MM.1S (cell line): ENCODE measurements around the gene MED27.

Experiments
- DNase-seq: peaks from one replicate; pipeline ENCODE4 v3.0.0-alpha.2; 2015
- H2AFZ ChIP-seq: fragments of 300-600 bp; sonication (generic); 2 replicates; pipeline ENCODE4 v1.6.0; 2016; ENCODE audit warnings: antibody characterized with exemption, low read length
- H3F3A ChIP-seq: fragments of 300-600 bp; sonication (generic); 2 replicates; pipeline ENCODE4 v1.6.1; 2016; ENCODE audit warnings: mild to moderate bottlenecking, antibody characterized with exemption, low read length, moderate library complexity, mixed read lengths; ENCODE audit not compliant: insufficient read depth
- H3K27ac ChIP-seq: fragments of 300-600 bp; sonication (generic); 2 replicates; pipeline ENCODE4 v1.5.1; 2016; ENCODE audit warnings: mild to moderate bottlenecking, low read length
- H3K27me3 ChIP-seq: fragments of 300-600 bp; sonication (generic); replicated peaks from 2 replicates; pipeline ENCODE4 v1.6.0; 2016; ENCODE audit warnings: low read length; ENCODE audit not compliant: insufficient read depth
- H3K36me3 ChIP-seq: fragments of 300-600 bp; sonication (generic); replicated peaks from 2 replicates; pipeline ENCODE4 v1.6.1; 2016; ENCODE audit warnings: mild to moderate bottlenecking, low read length, mixed read lengths; ENCODE audit not compliant: insufficient read depth
- H3K4me1 ChIP-seq: fragments of 300-600 bp; sonication (generic); 2 replicates; pipeline ENCODE4 v1.6.1; 2016; ENCODE audit warnings: low read length, mixed read lengths
- H3K4me2 ChIP-seq: fragments of 300-600 bp; sonication (generic); 2 replicates; pipeline ENCODE4 v1.6.0; 2016; ENCODE audit warnings: low read depth, low read length
- H3K4me3 ChIP-seq: fragments of 300-600 bp; sonication (generic); 2 replicates; pipeline ENCODE4 v1.5.1; 2016; ENCODE audit warnings: low read length, mixed read lengths
- H3K79me2 ChIP-seq: fragments of 300-600 bp; sonication (generic); 2 replicates; pipeline ENCODE4 v1.6.1; 2016; ENCODE audit warnings: mixed run types, low read length, mixed read lengths
- H3K9ac ChIP-seq: fragments of 300-600 bp; sonication (generic); 2 replicates; pipeline ENCODE4 v1.6.1; 2016; ENCODE audit warnings: low read length, mixed read lengths
- H3K9me2 ChIP-seq: fragments of 300-600 bp; sonication (generic); replicated peaks from 2 replicates; pipeline ENCODE4 v1.6.1; 2016; ENCODE audit warnings: mild to moderate bottlenecking, low read length, mixed read lengths; ENCODE audit not compliant: insufficient read depth
- H3K9me3 ChIP-seq: fragments of 300-600 bp; sonication (generic); replicated peaks from 2 replicates; pipeline ENCODE4 v1.6.1; 2016; ENCODE audit warnings: mild to moderate bottlenecking, low read length, mixed read lengths; ENCODE audit not compliant: insufficient read depth
- H4K20me1 ChIP-seq: fragments of 300-600 bp; sonication (generic); 2 replicates; pipeline ENCODE4 v1.6.1; 2016; ENCODE audit warnings: mild to moderate bottlenecking, low read length, moderate library complexity, mixed read lengths; ENCODE audit not compliant: insufficient read depth
- EZH2 ChIP-seq: fragments of 300-600 bp; sonication (generic); optimal IDR thresholded peaks from 2 replicates; pipeline ENCODE3; 2017; ENCODE audit warnings: low read depth, mild to moderate bottlenecking, antibody characterized with exemption, low read length, mixed read lengths
- EZH2phosphoT487 ChIP-seq: fragments of 300-600 bp; sonication (generic); IDR thresholded peaks from 2 replicates; pipeline ENCODE4 v1.6.1; 2018; ENCODE audit warnings: antibody characterized with exemption, low read length
- TF ChIP-seq, protein P1 (sequence below): fragments of 300-600 bp; sonication (generic); IDR thresholded peaks from 2 replicates; pipeline ENCODE4 v1.5.1; 2016; ENCODE audit warnings: antibody characterized with exemption, low read length, mixed read lengths

MED27 gene

GRCh38 chr9:131870156-131870555 lies 209.5 kb downstream of the MED27 start:
- H3K36me3 ChIP-seq, result no peaks in the 10 kb centered on the region
- H3F3A ChIP-seq, result no peaks in the 10 kb centered on the region
- no peak overlapping the region for H3K4me3 ChIP-seq
- no peaks in the 10 kb centered on the region for H3K4me1 ChIP-seq
- no peaks in the 10 kb centered on the region for H3K9me3 ChIP-seq
- DNase-seq, result no peak
- no peaks in the 10 kb centered on the region for H3K27me3 ChIP-seq
- H2AFZ ChIP-seq, result no peak overlapping the region
- no peak overlapping the region for H3K27ac ChIP-seq
- no peak for TF ChIP-seq EZH2
- TF ChIP-seq, protein P1, sequence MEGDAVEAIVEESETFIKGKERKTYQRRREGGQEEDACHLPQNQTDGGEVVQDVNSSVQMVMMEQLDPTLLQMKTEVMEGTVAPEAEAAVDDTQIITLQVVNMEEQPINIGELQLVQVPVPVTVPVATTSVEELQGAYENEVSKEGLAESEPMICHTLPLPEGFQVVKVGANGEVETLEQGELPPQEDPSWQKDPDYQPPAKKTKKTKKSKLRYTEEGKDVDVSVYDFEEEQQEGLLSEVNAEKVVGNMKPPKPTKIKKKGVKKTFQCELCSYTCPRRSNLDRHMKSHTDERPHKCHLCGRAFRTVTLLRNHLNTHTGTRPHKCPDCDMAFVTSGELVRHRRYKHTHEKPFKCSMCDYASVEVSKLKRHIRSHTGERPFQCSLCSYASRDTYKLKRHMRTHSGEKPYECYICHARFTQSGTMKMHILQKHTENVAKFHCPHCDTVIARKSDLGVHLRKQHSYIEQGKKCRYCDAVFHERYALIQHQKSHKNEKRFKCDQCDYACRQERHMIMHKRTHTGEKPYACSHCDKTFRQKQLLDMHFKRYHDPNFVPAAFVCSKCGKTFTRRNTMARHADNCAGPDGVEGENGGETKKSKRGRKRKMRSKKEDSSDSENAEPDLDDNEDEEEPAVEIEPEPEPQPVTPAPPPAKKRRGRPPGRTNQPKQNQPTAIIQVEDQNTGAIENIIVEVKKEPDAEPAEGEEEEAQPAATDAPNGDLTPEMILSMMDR, result no peak
- no peak for TF ChIP-seq EZH2phosphoT487
- H3K9me2 ChIP-seq, result no peaks in the 10 kb centered on the region
- no peak overlapping the region for H3K4me2 ChIP-seq
- no peaks in the 10 kb centered on the region for H3K79me2 ChIP-seq
- no peaks in the 10 kb centered on the region for H4K20me1 ChIP-seq
- no peak overlapping the region for H3K9ac ChIP-seq

- H3K27me3 ChIP-seq, result no peaks in the 10 kb centered on the region
- H4K20me1 ChIP-seq, result no peaks in the 10 kb centered on the region
- H3F3A ChIP-seq, result no peaks in the 10 kb centered on the region
- no peaks in the 10 kb centered on the region for H3K9me3 ChIP-seq
- no peak overlapping the region for H3K4me2 ChIP-seq
- DNase-seq, result no peak
- no peaks in the 10 kb centered on the region for H3K4me1 ChIP-seq
- no peak overlapping the region for H2AFZ ChIP-seq
- no peaks in the 10 kb centered on the region for H3K36me3 ChIP-seq
- no peaks in the 10 kb centered on the region for H3K79me2 ChIP-seq
- H3K9ac ChIP-seq, result no peak overlapping the region
- no peak overlapping the region for H3K27ac ChIP-seq
- no peak overlapping the region for H3K4me3 ChIP-seq
- no peaks in the 10 kb centered on the region for H3K9me2 ChIP-seq
- TF ChIP-seq EZH2 (no peak), EZH2phosphoT487 (no peak)
- TF ChIP-seq, protein P1, result no peak
Measured at GRCh38 chr9:131869348-131869747, 210.3 kb downstream of the MED27 start.

DNA sequence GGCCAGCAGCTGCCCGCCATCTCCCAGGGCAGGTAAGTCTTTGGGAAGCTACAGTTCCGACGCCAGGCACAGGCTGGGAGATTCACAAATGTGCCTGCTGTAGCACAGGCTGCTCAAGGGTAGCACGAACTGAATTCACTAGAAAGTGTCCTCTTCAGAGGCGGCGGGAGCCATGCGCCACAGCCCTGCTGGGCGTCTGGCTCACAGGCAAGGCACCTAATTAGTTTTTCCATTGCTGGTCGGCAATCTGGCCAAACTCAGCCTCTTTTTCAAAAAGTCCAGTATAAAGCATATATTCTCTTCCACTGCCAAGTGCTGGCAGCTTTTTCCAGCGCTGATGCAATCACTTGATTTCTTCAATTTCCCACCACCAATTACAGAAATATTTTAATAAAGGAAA lies 210.9 kb downstream of the MED27 start:
- no peaks in the 10 kb centered on the region for H3K36me3 ChIP-seq
- H3K9ac ChIP-seq, result no peak overlapping the region
- no peaks in the 10 kb centered on the region for H3K79me2 ChIP-seq
- no peak overlapping the region for H2AFZ ChIP-seq
- H3K9me2 ChIP-seq, result no peaks in the 10 kb centered on the region
- no peak overlapping the region for H3K27ac ChIP-seq
- no peak overlapping the region for H3K4me3 ChIP-seq
- H3F3A ChIP-seq, result no peaks in the 10 kb centered on the region
- H3K4me1 ChIP-seq, result no peaks in the 10 kb centered on the region
- TF ChIP-seq, protein P1, result no peak
- no peak for TF ChIP-seq EZH2
- no peak for TF ChIP-seq EZH2phosphoT487
- H3K9me3 ChIP-seq, result no peaks in the 10 kb centered on the region
- no peaks in the 10 kb centered on the region for H4K20me1 ChIP-seq
- H3K4me2 ChIP-seq, result no peak overlapping the region
- DNase-seq, result no peak
- H3K27me3 ChIP-seq, result no peaks in the 10 kb centered on the region
